ENCODE results near the gene SMG9. TPM values are rescaled to one million over a fixed set of nuclear protein-coding genes. Genes with fewer than 3 reads are reported as not detected.

The SMG9 gene
- total RNA-seq, 1 experiment from 2014 or later, result 90.6 TPM

DNA sequence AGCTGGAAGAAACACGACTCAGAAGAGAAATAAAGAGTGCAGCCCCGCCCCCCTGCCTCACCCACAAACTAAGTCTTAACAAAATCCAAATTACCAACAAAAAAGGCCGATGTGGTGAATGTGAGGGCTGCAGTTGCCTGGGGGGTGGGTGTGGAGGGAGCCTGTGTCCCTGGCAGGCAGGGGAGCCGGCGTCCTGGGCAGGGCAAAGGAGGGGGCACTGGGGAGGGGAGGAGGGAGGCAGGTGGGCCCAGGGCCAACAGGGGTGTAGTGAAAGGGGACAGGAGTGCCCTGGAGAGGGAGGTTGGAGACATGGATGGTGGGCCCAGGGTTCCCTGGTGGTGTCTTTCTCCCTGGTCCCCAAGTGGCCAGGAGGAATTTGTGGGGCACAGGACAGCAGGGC, 34.8 kb downstream of the SMG9 start:
- Histone ChIP-seq H3K27ac (ENCODE audit: low read depth, low read length, poor library complexity, severe bottlenecking) (no peak overlapping the region), H3K36me3 (ENCODE audit: insufficient read depth, low read length, poor library complexity, severe bottlenecking) (no peaks in the 10 kb centered on the region), H3K4me3 (ENCODE audit: low read depth, low read length, poor library complexity, severe bottlenecking) (no peak overlapping the region), H3K27me3 (replicated peaks; ENCODE audit: insufficient read depth, low read depth, low read length, poor library complexity) (no peaks in the 10 kb centered on the region), H3K4me1 (ENCODE audit: insufficient read depth, low read length, poor library complexity, severe bottlenecking) (no peaks in the 10 kb centered on the region), H3K9me3 (ENCODE audit: low read depth, low read length, poor library complexity, severe bottlenecking) (no peaks in the 10 kb centered on the region)
- DNase-seq (ENCODE audit: low spot score), result no peak
- ChIA-PET POLR2A (ENCODE audit: low non-redundant PET) (no interaction called here), CTCF (interaction anchor here (0.6 kb wide), 1 partner anchor 92 kb away, joined by 4 read pairs; no protein-coding TSS in a partner anchor)
- intact Hi-C loops (cut with micrococcal nuclease; ENCODE audit: unreplicated experiment), result no loop called here
- no TSS peak for BruUV-seq (replicated peaks)
- no peak for TF ChIP-seq EZH2 (IDR thresholded peaks at IDR 0.05; ENCODE audit: borderline replicate concordance, low read depth, low read length, poor library complexity, severe bottlenecking)

DNA sequence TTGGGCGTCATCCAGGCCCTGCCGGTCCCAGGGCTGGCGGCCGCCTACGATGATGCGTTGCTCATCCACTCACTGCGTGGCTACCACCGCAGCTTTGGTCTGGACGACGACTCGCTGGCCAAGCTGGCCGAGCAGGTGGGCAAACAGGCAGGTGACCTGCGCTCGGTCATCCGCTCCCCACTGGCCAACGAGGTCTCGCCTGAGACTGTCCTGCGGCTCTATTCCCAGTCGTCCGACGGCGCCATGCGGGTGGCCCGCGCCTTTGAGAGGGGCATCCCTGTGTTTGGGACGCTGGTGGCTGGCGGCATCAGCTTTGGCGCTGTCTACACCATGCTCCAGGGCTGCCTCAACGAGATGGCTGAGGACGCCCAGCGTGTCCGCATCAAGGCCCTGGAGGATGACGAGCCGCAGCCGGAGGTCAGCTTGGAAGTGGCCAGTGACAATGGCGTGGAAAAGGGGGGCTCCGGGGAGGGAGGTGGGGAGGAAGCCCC, 35.3 kb downstream of the SMG9 start:
- H3K4me3 ChIP-seq (ENCODE audit: low read depth, low read length, poor library complexity, severe bottlenecking), result no peak overlapping the region
- intact Hi-C loops (cut with micrococcal nuclease; ENCODE audit: unreplicated experiment), result no loop called here
- BruUV-seq (replicated peaks), result no TSS peak

DNA sequence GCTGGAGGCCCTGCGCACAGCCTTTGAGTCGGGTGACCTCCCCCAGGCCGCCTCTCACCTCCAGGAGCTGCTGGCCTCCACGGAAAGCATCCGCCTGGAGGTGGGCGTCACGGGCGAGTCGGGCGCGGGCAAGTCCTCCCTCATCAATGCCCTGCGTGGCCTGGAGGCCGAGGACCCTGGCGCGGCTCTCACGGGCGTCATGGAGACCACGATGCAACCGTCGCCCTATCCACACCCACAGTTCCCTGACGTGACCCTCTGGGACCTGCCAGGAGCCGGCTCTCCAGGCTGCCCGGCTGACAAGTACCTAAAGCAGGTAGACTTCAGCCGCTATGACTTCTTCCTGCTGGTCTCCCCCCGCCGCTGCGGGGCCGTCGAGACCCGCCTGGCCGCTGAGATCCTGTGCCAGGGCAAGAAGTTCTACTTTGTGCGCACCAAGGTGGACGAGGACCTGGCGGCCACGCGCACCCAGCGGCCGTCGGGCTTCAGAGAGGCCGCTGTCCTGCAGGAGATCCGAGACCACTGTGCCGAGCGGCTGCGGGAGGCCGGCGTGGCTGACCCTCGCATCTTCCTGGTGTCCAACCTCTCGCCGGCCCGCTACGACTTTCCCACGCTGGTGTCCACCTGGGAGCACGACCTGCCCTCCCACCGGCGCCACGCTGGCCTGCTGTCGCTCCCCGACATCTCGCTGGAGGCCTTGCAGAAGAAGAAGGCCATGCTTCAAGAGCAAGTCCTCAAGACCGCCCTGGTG, 36.0 kb downstream of the SMG9 start:
- Histone ChIP-seq H3K4me1 (ENCODE audit: insufficient read depth, low read length, poor library complexity, severe bottlenecking) (no peaks in the 10 kb centered on the region), H3K4me3 (ENCODE audit: low read depth, low read length, poor library complexity, severe bottlenecking) (no peak overlapping the region), H3K27me3 (replicated peaks; ENCODE audit: insufficient read depth, low read depth, low read length, poor library complexity) (no peaks in the 10 kb centered on the region), H3K27ac (ENCODE audit: low read depth, low read length, poor library complexity, severe bottlenecking) (no peak overlapping the region), H3K9me3 (ENCODE audit: low read depth, low read length, poor library complexity, severe bottlenecking) (no peaks in the 10 kb centered on the region), H3K36me3 (ENCODE audit: insufficient read depth, low read length, poor library complexity, severe bottlenecking) (no peaks in the 10 kb centered on the region)
- intact Hi-C loops (cut with micrococcal nuclease; ENCODE audit: unreplicated experiment), result no loop called here
- no peak for DNase-seq (ENCODE audit: low spot score)
- ChIA-PET POLR2A (ENCODE audit: low non-redundant PET) (no interaction called here), CTCF (no interaction called here)
- TF ChIP-seq, protein P1, sequence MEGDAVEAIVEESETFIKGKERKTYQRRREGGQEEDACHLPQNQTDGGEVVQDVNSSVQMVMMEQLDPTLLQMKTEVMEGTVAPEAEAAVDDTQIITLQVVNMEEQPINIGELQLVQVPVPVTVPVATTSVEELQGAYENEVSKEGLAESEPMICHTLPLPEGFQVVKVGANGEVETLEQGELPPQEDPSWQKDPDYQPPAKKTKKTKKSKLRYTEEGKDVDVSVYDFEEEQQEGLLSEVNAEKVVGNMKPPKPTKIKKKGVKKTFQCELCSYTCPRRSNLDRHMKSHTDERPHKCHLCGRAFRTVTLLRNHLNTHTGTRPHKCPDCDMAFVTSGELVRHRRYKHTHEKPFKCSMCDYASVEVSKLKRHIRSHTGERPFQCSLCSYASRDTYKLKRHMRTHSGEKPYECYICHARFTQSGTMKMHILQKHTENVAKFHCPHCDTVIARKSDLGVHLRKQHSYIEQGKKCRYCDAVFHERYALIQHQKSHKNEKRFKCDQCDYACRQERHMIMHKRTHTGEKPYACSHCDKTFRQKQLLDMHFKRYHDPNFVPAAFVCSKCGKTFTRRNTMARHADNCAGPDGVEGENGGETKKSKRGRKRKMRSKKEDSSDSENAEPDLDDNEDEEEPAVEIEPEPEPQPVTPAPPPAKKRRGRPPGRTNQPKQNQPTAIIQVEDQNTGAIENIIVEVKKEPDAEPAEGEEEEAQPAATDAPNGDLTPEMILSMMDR (conservative IDR thresholded peaks at IDR 0.05; ENCODE audit: low read depth, low read length), result no peak
- no peak for TF ChIP-seq EZH2 (IDR thresholded peaks at IDR 0.05; ENCODE audit: borderline replicate concordance, low read depth, low read length, poor library complexity, severe bottlenecking)
- no TSS peak for BruUV-seq (replicated peaks)

More for the DNA sequence above, 35.3 kb downstream of the SMG9 start:
- ChIA-PET POLR2A (ENCODE audit: low non-redundant PET) (no interaction called here), CTCF (interaction anchor here (0.6 kb wide), 1 partner anchor 91 kb away, joined by 4 read pairs; no protein-coding TSS in a partner anchor)
- TF ChIP-seq, protein P1 (conservative IDR thresholded peaks at IDR 0.05; ENCODE audit: low read depth, low read length), result no peak
- TF ChIP-seq EZH2 (IDR thresholded peaks at IDR 0.05; ENCODE audit: borderline replicate concordance, low read depth, low read length, poor library complexity, severe bottlenecking), result no peak
- H3K36me3 ChIP-seq (ENCODE audit: insufficient read depth, low read length, poor library complexity, severe bottlenecking), result no peaks in the 10 kb centered on the region
- H3K4me1 ChIP-seq (ENCODE audit: insufficient read depth, low read length, poor library complexity, severe bottlenecking), result no peaks in the 10 kb centered on the region
- no peaks in the 10 kb centered on the region for H3K9me3 ChIP-seq (ENCODE audit: low read depth, low read length, poor library complexity, severe bottlenecking)
- DNase-seq (ENCODE audit: low spot score), result no peak
- no peaks in the 10 kb centered on the region for H3K27me3 ChIP-seq (replicated peaks; ENCODE audit: insufficient read depth, low read depth, low read length, poor library complexity)
- H3K27ac ChIP-seq (ENCODE audit: low read depth, low read length, poor library complexity, severe bottlenecking), result no peak overlapping the region
